Testis (tissue), 3 donors: ENCODE data around the gene MAP2K3. TPM values are rescaled to one million over a fixed set of nuclear protein-coding genes. Genes with fewer than 3 reads are reported as not detected.

Experiments
- DNase-seq: peaks from one replicate; pipeline ENCODE4 v3.0.0-alpha.2; 2019
- H3K27ac ChIP-seq, 2 donors: fragments of 200-600 bp; sonication (generic); one replicate each; pipeline ENCODE4 v1.5.1; 2019
- H3K27me3 ChIP-seq: fragments of 200-600 bp; sonication (generic); one replicate; pipeline ENCODE4 v1.5.1; 2019
- H3K36me3 ChIP-seq: fragments of 200-600 bp; sonication (generic); one replicate; pipeline ENCODE4 v1.5.1; 2017; ENCODE audit warnings: low read depth; ENCODE audit errors: missing control alignments
- H3K4me1 ChIP-seq: fragments of 200-600 bp; sonication (generic); one replicate; pipeline ENCODE4 v1.5.1; 2019
- H3K4me3 ChIP-seq, 2 donors: fragments of 200-600 bp; sonication (generic); one replicate each; pipeline ENCODE4 v1.5.1; 2017 to 2019
- H3K9me3 ChIP-seq: fragments of 200-600 bp; sonication (generic); one replicate; pipeline ENCODE4 v1.5.1; 2017
- CTCF ChIP-seq, 3 experiments: fragments of 450-650 bp in 2 of 3; fragments of 200-600 bp in 1 of 3; sonication (generic) in 1 of 3; IDR thresholded peaks; one replicate each; pipeline ENCODE4 v1.5.1; 2016 to 2019; ENCODE audit warnings: antibody characterized with exemption in 3 of 3, mild to moderate bottlenecking in 2 of 3, moderate library complexity in 1 of 3
- POLR2A ChIP-seq: fragments of 450-650 bp; IDR thresholded peaks from one replicate; pipeline ENCODE4 v1.6.1; 2017; ENCODE audit warnings: antibody characterized with exemption, mild to moderate bottlenecking, moderate library complexity
- WGBS, 2 donors: methylation state at CpG; one replicate each; pipeline ENCODE4 v1.1.5; 2018; 5-methylcytosine and 5-hydroxymethylcytosine counted together
- intact Hi-C: fragments of 100-400 bp; cut with DNase I; formaldehyde crosslinking; loops from one replicate; pipeline ENCODE4 v1.15.1; 2023; ENCODE audit warnings: low total_unique reads
- polyA plus RNA-seq: library from polyadenylated mRNA; stranded (reverse); fragments of 350-450 nt; fragmentation: Illumina TruSeq; extraction: RNeasy Lipid Tissue Mini Kit (QIAGEN cat#74804); gene quantifications from one replicate; pipeline ENCODE4 v1.2.3, GENCODE V29; 2014; ENCODE audit warnings: low read depth, low replicate concordance; ENCODE audit not compliant: insufficient read depth
- total RNA-seq, 2 donors: library from RNA; depleted of rRNA; stranded (reverse); fragments of >200 nt; gene quantifications; one replicate each; pipeline ENCODE4 v1.2.3, GENCODE V29; 2016

MAP2K3 gene
- total and polyA plus RNA-seq, 3 donors from 2014 or later = 13.5 to 17.5 (median 15.4) TPM

- no peak for DNase-seq
- TF ChIP-seq POLR2A (no peak), CTCF (IDR thresholded peaks at IDR 0.05) (no peak)
- Histone ChIP-seq H3K4me3 (no peak overlapping the region), H3K27ac (no peak overlapping the region), H3K9me3 (no peaks in the 10 kb centered on the region), H3K36me3 (no peaks in the 10 kb centered on the region), H3K4me1 (peaks cover 21% of the 10 kb centered on the region), H3K27me3 (no peaks in the 10 kb centered on the region)
- 63 to 64% methylated on average over 10 of the region's 10 CpGs for WGBS, 2 donors
- intact Hi-C loops = no loop called here
These were observed 6.8 kb downstream of the MAP2K3 start for GRCh38 chr17:21291357-21291756.

GRCh38 chr17:21291862-21292261 is 7.4 kb downstream of the MAP2K3 start:
- peaks cover 16% of the 10 kb centered on the region for H3K4me1 ChIP-seq
- no peaks in the 10 kb centered on the region for H3K9me3 ChIP-seq
- no peak for DNase-seq
- H3K27ac ChIP-seq = no peak overlapping the region
- TF ChIP-seq CTCF (IDR thresholded peaks at IDR 0.05) (no peak), POLR2A (no peak)
- H3K4me3 ChIP-seq = no peak overlapping the region
- WGBS, 2 donors = 55 to 71% methylated on average over 12 of the region's 12 CpGs
- intact Hi-C loops = no loop called here
- H3K36me3 ChIP-seq = no peaks in the 10 kb centered on the region
- no peaks in the 10 kb centered on the region for H3K27me3 ChIP-seq

GRCh38 chr17:21292867-21293830 is 8.6 kb downstream of the MAP2K3 start:
- H3K9me3 ChIP-seq = no peaks in the 10 kb centered on the region
- TF ChIP-seq CTCF (IDR thresholded peaks at IDR 0.05) (no peak), POLR2A (no peak)
- intact Hi-C loops = no loop called here
- peaks cover 4% of the 10 kb centered on the region for H3K4me1 ChIP-seq
- no peaks in the 10 kb centered on the region for H3K27me3 ChIP-seq
- H3K36me3 ChIP-seq = no peaks in the 10 kb centered on the region
- 80 to 82% methylated on average over 20 of the region's 20 CpGs for WGBS, 2 donors
- DNase-seq = no peak
- no peak overlapping the region for H3K4me3 ChIP-seq
- H3K27ac ChIP-seq = no peak overlapping the region

GRCh38 chr17:21293831-21294210 is 9.3 kb downstream of the MAP2K3 start:
- H3K4me1 ChIP-seq = no peaks in the 10 kb centered on the region
- no peak overlapping the region for H3K4me3 ChIP-seq
- H3K27ac ChIP-seq = no peak overlapping the region
- DNase-seq = no peak
- H3K27me3 ChIP-seq = no peaks in the 10 kb centered on the region
- intact Hi-C loops = no loop called here
- H3K9me3 ChIP-seq = no peaks in the 10 kb centered on the region
- no peak for TF ChIP-seq CTCF (IDR thresholded peaks at IDR 0.05)
- no peaks in the 10 kb centered on the region for H3K36me3 ChIP-seq
- WGBS, 2 donors = 65 to 69% methylated on average over 10 of the region's 10 CpGs
